Measurements from ENCODE around the gene RGS9.

Gene RGS9

DNA sequence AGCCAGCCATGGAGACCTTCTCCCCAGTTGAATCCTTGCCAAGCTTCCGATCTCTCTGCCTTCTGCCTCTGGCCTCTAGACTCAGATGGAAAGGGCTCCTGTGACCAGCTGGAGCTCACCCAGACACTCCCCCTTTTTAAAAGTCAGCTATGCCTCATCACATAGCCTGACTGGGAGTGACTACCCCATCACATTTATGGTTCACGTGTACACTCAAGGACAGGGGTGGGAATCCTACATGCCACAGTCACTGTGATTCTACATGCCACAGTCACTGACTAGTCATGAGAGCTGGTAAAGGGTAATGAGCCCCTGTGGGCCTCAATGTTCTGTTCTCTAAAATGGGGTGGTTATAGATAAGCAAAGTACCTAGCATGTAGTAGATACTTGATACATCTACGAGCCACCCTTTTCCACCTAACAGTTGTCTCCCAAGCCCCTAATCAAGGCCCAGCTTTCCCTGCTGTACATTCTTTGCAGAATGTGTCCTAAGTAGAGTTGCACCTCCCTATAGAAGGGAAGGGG is 85.1 kb downstream of the RGS9 start:
- no peak for DNase-seq

DNA sequence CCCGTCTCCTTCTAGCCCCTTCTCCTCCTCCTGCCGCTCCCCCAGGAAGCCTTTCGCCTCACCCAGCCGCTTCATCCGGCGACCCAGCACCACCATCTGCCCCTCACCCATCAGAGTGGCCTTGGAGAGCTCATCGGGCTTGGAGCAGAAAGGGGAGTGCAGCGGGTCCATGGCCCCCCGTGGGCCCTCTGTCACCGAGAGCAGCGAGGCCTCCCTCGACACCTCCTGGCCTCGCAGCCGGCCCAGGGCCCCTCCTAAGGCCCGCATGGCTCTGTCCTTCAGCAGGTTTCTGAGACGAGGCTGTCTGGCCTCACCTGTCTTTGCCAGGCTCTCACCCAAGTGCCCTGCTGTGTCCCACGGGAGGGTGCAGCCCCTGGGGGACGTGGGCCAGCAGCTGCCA is 87.9 kb downstream of the RGS9 start:
- no peak for DNase-seq

DNA sequence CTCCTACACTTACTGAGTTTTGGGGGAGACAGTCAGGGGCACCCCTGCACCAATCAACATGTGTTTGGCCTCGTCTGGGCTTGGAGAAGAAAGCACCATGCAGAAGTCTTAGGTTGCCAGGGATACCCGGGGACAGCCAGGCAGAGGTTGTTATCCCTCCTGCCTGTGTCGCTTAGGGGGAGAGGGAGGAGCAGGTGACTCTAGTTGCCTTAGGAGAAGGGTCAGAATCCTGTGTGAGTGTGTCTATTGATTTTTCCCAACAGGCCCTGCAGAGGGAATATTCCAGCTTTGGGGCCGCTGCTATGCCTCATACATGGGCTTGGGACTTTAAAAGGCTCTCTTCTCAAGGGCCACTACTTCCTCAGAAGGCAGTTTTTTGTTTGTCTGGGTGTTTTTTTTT is 89.1 kb downstream of the RGS9 start:
- no peak for DNase-seq

DNA sequence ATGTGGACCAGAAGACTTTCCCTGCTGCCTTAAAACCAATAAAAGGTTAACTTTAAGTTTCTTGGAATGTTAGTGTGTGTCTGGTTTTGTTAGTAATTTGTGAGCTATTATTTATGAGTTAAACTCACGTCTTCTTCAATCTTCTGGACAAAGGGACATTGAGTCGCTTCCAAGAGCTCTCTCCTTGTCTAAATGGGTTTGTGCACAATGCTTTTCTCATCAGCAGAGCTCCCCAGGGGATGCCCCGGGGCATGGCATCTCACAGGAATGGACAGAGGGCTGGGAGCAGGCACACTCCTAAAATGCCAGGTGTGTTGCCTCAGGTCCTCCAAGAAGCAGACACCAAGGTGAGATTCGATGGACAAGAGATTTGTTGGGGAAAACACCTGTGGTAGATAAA is 90.5 kb downstream of the RGS9 start:
- DNase-seq: no peak

DNA sequence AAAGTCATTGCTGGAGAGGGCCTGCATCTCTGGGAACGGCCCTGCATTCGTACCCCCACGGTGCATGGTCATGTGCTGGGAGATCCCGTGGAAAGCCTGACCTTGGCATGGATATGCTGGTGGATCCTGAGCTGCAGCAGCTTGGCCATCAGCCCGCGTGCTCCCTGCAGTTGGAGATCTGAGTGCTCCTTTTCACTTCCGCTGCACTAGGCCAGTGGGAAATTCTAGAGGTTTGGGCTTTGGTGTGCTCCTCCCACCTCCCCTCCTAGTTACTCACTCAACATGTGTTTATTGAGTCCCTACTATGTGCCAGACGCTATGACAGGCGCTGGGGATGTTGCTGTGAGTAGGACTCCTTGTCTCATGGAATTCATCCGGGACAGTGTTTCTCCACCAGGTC is 91.1 kb downstream of the RGS9 start:
- DNase-seq: no peak

DNA sequence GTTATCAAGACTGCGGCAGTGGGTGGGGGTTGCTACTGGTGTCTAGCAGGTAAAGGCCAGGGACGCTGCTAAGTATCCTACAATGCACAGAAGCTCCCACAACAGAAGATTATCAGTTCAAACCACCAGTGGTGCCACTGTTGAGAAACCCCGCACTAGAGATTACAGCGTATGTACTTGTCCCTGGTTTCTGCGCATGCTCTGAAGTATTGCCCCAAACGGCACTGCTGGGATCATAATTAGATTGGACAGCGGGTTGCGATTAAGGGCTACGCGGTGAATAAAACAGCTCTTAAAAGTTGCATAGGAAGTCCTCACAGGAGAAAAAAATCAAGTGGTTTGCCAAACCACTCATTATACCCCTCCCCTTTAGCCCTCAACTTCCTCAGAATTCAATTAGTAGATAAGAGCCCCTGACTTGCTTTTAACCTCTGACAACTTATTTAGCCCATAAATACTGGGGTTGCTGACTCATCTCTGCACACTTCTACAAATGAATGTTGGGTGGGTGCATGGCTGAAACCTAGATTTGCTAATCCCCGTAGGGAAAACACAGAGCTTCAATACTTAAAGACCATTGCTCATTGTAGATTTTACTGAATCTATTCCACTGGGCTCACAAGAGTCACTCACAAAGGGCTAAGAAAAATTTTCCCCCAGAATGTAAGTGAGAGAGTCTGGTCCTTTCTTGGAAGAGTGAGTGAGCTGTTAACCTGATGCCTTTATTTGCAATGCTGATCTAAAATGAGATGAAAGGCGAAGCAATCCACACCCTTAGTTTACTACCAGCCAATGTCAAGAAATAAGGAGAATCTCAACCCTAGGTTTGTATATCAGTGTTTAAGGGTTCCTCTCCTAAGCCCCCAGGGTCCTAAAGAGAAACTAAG is 91.8 kb downstream of the RGS9 start:
- DNase-seq: peak; percentile 25

DNA sequence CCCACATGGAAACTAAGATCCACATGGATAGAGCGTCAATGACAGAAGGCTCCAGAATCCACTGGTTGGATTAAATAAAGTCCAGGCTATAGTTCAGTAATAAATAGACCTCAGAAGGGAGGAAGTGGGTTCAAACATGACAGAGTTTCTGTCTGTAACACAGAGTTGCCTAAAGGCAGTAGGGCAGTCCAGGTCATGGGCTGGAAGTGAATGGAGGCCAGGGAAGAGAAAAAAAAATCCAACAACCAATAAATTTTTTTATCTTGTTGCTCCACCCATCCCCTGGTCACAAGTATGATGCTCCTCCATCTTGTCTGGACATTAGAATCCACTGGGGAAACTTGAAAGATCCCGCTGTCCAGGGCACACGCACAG is 92.4 kb downstream of the RGS9 start:
- DNase-seq: no peak

DNA sequence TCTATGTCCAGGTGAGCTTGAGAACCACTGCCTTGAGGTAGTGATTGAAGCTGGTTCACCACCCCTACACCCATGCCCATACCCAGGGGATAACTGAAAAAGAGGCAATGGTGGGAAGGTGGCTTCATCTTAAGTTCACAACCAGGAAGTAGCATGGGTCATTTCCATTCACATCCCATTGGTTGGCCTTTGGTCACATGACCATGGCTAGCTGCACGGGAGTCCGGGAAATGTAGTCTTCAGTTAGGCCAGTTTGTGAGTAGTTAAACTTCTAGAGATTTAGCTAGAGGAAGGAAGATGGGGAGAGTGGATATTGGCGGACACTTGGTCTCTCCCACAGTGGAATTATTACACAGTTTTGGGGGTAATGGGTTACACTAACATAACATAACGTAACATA is 92.9 kb downstream of the RGS9 start:
- no peak for DNase-seq

DNA sequence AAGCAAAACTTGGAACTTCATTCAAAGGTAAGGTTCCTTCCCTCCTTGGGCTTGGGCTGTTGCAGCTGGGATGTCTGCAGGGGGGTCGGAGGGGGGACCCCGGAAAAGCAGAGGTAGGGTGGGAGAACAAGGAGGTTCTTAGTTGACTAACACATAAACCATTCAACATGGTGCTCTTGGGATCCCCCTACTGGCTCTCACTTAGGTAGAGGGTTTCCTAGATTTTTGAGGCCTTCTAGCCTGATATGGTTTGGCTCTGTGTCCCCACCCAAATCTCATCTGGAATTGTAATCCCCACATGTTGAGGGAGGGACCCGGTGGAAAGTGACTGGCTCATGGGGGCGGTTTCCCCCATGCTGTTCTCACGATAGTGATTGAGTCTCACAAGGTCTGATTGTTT is 93.9 kb downstream of the RGS9 start:
- DNase-seq: no peak

DNA sequence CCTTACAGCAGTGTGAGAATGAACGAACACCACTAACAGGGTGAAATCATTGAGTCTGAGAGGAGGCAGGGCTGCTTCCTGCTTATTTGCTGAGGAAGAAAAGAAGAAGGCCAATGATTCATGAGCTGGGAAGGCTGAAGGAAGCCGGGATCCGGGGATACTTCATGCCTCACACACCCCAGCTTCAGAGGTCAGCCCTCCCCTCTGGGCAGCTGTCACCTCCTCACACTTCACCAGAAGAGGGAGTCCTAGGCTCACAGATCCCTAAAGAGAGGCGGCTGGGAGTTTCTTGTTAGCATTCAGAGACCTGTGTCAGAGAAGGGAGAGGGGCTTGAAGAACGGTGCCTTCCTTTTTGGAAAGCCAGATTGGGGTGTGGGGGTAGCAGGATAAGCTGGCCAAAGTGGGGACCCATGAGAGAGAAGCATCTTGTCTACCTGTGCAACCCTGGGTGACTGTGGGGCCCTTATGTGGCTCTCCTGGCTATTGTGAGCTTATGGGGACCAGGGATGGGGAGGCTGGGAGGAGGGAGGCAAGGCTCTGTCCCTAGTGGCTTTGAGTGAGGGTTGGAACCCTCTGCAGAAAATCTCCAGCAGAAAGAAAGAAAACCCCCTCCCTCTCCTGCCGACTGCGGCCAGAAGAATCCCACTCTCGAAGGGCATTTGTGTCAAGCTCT is 94.6 kb downstream of the RGS9 start:
- DNase-seq: peak; percentile 37

DNA sequence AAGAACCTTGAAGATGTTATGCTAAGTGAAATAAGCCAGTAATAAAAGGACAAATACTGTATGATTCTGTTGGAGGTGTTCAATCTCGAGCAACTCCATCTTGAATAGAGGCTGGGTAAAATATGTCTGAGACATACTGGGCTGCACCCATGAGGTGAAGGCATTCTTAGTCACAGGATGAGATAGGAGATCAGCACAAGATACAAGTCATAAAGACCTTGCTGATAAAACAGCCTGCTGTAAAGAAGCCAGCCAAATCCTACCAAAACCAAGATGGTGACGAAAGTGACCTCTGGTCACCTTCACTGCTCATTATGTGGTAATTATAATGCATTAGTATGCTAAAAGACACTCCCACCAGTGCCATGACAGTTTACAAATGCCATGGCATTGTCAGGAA is 98.1 kb downstream of the RGS9 start:
- DNase-seq: no peak

DNA sequence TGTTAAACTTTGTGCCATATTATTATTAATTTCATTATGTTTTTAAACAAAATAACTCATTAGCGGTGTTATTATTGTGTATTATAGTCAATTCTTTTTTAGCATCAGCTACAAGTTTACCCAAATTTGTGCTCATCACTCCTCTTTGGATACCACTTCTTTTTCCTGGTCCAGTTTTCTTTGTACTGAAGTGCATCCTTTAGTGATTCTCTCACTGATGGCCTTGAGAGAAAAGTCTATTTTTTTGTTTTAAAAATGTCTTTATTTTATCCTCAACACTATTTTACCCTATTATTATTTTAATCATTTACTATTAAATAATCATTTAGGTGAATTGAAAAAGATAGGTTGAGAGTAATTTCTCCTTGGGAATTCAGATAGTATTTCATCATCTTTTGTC is 99.2 kb downstream of the RGS9 start:
- DNase-seq: no peak

DNA sequence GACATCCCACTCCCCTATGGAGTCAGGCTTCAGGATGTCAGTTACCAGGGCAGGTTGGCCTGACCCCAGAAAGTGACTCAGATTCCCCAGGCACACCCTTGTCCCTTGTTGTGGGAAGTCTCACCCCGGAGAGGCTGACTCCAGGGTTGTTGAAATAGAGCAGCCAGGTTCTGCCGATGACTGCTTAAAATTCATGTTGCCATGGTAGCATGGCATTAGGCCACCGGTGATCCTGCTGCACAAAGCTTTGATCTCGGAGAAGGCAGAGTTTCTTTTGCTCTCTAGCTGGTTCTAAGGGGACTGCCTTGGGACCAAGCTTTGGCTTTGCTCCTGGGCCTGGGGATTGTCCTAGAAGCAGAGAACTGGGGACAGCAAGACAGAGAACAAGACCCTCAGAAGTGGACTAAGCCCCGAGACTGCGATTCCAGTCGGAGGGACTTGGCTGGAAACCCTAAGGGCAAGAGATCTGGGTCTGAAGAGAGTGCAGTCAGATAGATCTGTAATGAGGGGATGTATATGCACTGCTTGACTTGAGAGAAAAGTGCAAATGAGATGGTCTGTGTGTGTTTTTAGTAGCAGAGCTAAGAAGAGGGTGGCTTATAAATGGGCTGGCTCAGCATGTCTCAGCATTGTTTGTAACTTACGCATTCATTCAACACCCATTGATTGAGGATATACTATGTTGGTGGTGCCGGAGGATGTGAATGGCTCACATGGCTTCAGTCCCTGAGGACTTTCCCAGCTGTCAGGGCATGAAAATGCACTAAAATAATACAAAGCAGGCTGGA is 106.9 kb downstream of the RGS9 start:
- DNase-seq: no peak

DNA sequence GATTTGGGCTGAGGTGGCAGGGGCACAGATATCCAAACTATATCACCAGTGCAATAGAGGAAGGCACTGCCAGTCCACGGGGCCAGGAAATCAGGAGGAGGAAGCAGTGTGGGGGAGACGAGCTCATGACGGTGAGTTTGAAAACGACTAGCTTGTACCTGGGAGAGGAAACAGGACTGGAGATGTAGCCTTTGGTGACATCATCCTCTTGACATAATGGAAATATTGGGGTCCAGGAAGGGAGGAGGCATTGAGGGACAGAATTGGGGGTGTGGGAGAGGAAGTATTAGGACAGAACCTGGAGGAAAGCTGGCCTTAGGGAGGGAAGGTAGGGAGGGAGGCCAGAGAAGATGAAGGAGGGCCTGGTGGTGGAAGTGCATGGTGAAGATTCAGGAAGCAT is 109.1 kb downstream of the RGS9 start:
- no peak for DNase-seq

DNA sequence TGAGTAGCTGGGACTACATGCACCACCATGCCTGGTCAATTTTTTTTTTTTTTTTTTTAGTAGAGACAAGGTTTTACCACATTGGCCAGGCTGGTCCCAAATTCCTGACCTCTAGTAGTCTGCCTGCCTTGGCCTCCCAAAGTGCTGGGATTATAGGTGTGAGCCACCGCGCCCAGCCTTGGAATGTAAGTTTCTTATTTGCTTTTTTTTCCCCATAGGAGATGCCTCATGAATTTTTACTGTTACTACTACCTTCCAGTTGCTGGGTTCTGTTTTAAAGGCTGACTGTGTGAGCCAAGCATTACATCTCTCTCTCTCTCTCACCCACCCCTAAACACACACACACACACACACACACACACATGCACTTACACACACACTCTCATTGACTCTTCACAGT is 112.6 kb downstream of the RGS9 start:
- no peak for DNase-seq

DNA sequence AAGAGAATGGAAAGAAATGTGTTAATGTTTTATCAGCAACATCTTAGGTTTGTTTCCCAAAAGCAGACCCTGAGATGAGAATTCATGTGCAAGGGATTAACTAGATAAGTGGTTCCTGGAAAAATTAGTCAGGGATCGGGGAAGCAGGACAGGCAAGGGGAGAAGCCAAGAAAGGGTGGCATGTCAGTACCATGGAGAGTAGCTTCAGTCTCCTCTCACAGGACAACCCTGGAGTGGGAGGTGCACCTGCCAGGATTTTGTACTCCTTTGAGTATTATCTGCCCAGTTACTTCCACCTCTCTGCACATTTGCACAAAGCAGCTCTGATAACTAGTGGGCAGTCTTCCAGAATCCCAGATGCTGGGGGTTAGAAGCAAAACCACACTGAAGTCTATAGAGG is 117.0 kb downstream of the RGS9 start:
- DNase-seq: no peak

DNA sequence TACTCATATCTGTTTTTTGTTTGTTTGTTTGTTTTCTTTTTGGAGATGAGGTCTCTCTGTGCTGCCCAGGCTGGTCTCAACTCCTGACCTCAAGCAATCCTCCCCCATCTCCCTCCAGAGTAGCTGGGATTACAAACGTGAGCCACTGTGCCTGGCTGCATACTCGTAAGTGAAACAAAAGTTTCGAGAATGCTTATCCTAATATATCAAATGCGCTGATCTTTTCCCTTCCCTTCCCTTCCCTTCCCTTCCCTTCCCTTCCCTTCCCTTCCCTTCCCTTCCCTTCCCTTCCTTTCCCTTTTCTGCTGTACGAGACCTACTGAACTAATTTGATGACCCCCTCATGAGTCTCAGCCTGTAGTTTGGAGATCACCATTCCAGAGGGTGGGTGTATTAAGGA is 122.1 kb downstream of the RGS9 start:
- DNase-seq: no peak

DNA sequence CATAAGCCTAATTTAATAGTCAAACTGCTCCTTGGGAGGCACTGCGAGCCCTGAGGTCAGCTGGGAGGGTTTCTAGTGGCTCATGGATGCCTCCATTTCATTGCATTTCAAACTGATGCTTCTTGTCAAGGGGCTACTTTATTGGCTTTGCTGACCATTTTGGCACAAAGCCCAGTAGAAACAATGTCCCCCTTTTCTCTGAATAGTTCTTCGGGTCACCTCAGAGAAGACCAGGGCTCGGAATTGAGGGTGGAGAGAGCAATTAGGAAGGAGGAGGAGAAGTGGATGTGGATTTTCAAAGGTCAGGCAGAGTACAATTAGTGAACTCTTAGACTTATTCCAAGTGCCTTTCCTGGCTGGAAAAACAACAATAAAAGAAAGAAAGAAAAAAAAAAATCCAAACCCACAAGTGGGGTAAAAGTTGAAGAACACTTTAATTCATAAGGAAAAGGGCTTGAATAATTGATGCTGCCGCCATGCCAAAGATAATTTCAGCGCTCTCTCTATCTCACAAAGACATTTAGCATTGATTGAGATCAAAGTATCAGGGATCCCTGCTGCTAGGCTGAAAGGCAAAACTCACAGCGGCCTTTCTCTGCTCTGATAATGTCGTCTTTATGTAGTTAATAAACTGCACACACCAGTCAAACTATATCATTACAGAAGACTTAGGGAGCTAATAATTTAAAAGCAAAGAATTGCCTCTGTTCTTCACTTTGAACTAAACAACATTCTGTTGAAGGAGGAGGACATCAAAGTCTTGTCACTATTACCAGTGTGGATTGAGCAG is 122.7 kb downstream of the RGS9 start:
- DNase-seq: no peak

DNA sequence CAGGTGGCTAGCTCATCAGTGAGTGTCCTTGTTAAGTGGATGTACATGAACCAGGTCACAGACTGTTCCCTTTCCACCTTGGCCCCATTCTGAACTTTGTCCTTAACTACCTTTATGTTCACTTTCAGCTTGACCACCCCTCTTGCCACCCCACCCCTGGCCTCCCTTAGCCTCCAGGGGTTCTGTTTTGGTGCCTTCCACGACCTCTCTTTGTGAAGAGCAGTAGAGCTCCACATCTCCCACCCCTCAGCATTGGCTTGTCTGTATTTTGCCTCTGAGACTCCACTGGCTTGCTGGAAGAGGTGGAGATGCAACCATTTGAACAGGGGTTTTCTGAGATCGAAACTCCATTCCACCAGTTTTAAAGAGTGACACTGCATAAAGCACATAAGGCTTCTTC is 123.5 kb downstream of the RGS9 start:
- no peak for DNase-seq

DNA sequence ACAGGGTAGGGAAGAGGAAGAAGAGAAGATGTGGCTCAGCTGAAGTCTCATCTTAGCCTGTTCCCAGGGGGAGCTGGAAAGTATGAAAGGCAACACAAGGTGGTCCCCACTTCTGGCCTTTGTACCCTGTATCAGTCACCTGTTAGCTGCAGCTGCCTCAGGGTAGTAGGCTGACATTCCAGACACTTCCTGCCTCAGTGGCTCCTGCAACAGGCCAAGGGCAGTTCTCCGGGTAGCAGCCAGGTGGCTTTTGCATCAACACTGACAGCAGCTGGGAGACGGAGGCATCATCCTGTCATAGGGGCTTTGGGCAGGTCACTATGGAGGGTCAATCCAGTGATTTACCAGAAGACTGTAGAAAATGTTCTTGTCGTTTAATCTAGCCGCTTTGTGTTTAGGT is 124.0 kb downstream of the RGS9 start:
- DNase-seq: no peak

DNA sequence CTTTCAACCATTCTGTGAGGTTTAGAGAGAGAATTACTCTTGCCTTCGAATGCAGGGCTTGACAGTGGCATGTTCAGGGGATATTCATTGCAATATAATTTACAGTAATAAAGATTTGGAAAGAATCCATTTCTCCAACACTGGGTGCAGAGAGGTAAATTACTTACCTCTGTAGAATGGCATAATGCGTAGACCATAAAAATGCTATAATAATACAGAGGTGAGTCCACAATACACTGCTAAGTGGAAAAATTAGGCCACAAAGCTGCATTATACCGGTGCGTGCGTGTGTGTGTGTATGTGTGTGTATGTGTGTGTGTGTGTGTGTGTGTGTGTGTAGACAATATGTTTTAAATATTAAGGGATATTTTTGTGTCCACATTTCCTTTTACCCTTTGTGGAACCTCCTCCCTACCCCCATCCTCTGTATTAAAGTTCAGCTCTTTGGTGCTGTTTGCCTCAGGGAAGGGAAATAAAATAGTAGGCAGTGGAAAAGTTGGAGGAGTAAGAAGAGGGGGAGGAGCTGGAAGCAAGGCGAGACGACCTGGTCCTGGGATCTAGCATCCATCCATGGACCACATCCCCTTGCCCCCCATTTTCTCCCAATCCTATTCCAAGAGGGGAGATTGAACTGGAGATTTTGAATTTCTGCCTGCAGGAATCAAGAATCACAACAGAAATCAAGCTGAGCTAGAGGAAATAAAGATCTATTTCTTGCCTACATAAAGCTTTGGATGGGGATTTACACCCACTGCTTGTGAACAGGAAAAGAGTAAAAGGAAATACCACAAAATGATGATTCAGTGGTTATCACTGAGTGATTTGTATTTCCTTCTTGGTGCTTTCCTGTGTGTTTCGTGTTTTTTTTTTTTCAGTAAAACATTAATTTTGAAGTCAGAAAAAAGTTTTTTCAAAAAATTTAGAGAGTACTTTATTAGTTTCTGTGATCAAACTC is 124.8 kb downstream of the RGS9 start:
- no peak for DNase-seq

DNA sequence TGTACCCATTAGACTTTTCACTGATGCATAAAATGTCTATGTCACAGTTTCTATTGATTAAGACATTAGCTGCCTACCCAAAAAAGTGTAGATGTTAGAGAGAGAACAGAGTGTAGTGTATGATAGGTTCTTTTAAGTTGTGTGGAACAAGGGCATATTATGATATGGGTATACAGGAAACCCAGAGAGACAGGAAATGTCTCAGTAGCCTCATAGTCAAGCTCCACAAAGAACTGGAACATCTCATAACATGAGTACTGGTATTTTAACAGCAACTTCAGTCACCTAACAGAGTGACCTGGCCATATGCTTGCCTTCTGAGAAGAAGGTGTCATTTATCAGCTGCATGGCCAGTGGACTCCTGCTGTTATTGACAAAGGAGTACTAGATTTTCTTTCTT is 128.1 kb downstream of the RGS9 start:
- no peak for DNase-seq

All from inflammatory macrophage treated with lipopolysaccharide for 4 hours (primary cell).